WTC11 (cell line): ENCODE results near the gene ACBD7. TPM values are rescaled to one million over a fixed set of nuclear protein-coding genes. Genes with fewer than 3 reads are reported as not detected.

ENCODE experiments used
- ATF3 ChIP-seq: sonication (generic); formaldehyde crosslinking; conservative IDR thresholded peaks from 2 replicates; pipeline ENCODE4 v1.8.1; 2022; ENCODE audit warnings: mild to moderate bottlenecking, missing genetic modification reagents
- ESRRA ChIP-seq: sonication (generic); formaldehyde crosslinking; IDR thresholded peaks from 2 replicates; pipeline ENCODE4 v1.8.1; 2022; ENCODE audit warnings: mild to moderate bottlenecking, missing genetic modification reagents, borderline replicate concordance
- FOXP1 ChIP-seq: sonication (generic); formaldehyde crosslinking; IDR thresholded peaks from 2 replicates; pipeline ENCODE4 v1.8.0; 2022; ENCODE audit warnings: missing genetic modification reagents, mild to moderate bottlenecking, moderate library complexity, borderline replicate concordance
- FOXP4 ChIP-seq: sonication (generic); formaldehyde crosslinking; IDR thresholded peaks from 2 replicates; pipeline ENCODE4 v1.8.0; 2022; ENCODE audit warnings: mild to moderate bottlenecking, missing genetic modification reagents
- GABPB1 ChIP-seq: sonication (generic); formaldehyde crosslinking; IDR thresholded peaks from 2 replicates; pipeline ENCODE4 v1.8.1; 2023; ENCODE audit warnings: mild to moderate bottlenecking, missing genetic modification reagents
- IRF2 ChIP-seq: sonication (generic); formaldehyde crosslinking; IDR thresholded peaks from 2 replicates; pipeline ENCODE4 v1.8.0; 2022; ENCODE audit warnings: low read depth, missing genetic modification reagents, borderline replicate concordance
- JAZF1 ChIP-seq: fragments of 250-450 bp; sonication (Bioruptor Pico); IDR thresholded peaks from 2 replicates; pipeline ENCODE4 v1.9.0; 2021; ENCODE audit warnings: moderate library complexity, mild to moderate bottlenecking, inconsistent platforms
- KAT7 ChIP-seq: sonication (generic); formaldehyde crosslinking; IDR thresholded peaks from 2 replicates; pipeline ENCODE4 v1.8.1; 2023; ENCODE audit warnings: missing genetic modification reagents, mild to moderate bottlenecking, borderline replicate concordance
- MXD4 ChIP-seq: fragments of 250-450 bp; sonication (Bioruptor Pico); IDR thresholded peaks from 2 replicates; pipeline ENCODE4 v1.8.0; 2021; ENCODE audit warnings: mild to moderate bottlenecking, moderate library complexity, borderline replicate concordance
- NR1H2 ChIP-seq: sonication (generic); formaldehyde crosslinking; IDR thresholded peaks from 2 replicates; pipeline ENCODE4 v1.9.0; 2021; ENCODE audit warnings: mild to moderate bottlenecking, moderate library complexity, missing genetic modification reagents
- PRDM15 ChIP-seq: sonication (generic); formaldehyde crosslinking; IDR thresholded peaks from 2 replicates; pipeline ENCODE4 v1.8.0; 2022; ENCODE audit warnings: missing genetic modification reagents
- PREB ChIP-seq: sonication (generic); formaldehyde crosslinking; IDR thresholded peaks from 2 replicates; pipeline ENCODE4 v1.8.1; 2022; ENCODE audit warnings: mild to moderate bottlenecking, missing genetic modification reagents, moderate library complexity, borderline replicate concordance
- SMAD3 ChIP-seq: sonication (generic); formaldehyde crosslinking; IDR thresholded peaks from 2 replicates; pipeline ENCODE4 v1.8.0; 2022; ENCODE audit warnings: missing genetic modification reagents, mild to moderate bottlenecking, borderline replicate concordance
- SOX15 ChIP-seq: fragments of 250-450 bp; sonication (Bioruptor Pico); IDR thresholded peaks from 2 replicates; pipeline ENCODE4 v1.9.0; 2021; ENCODE audit warnings: mild to moderate bottlenecking
- TCF7 ChIP-seq: sonication (generic); formaldehyde crosslinking; IDR thresholded peaks from 2 replicates; pipeline ENCODE4 v1.8.0; 2022; ENCODE audit warnings: mild to moderate bottlenecking, low read depth, missing genetic modification reagents, moderate library complexity
- USF1 ChIP-seq: sonication (generic); formaldehyde crosslinking; IDR thresholded peaks from 2 replicates; pipeline ENCODE4 v1.8.0; 2022; ENCODE audit warnings: mild to moderate bottlenecking, missing genetic modification reagents
- ZBTB21 ChIP-seq: sonication (generic); formaldehyde crosslinking; IDR thresholded peaks from 2 replicates; pipeline ENCODE4 v1.8.1; 2023; ENCODE audit warnings: mild to moderate bottlenecking, missing genetic modification reagents, borderline replicate concordance
- ZNF317 ChIP-seq: sonication (generic); formaldehyde crosslinking; IDR thresholded peaks from 2 replicates; pipeline ENCODE4 v1.8.1; 2023; ENCODE audit warnings: low read depth, mild to moderate bottlenecking, moderate library complexity, missing genetic modification reagents, borderline replicate concordance
- ZNF416 ChIP-seq: fragments of 250-450 bp; sonication (Bioruptor Pico); IDR thresholded peaks from 2 replicates; pipeline ENCODE4 v1.9.0; 2021; ENCODE audit warnings: mild to moderate bottlenecking, inconsistent platforms
- total RNA-seq: library from RNA; stranded (reverse); gene quantifications from 3 replicates; pipeline ENCODE4 v1.2.3, GENCODE V29; 2021
- TF ChIP-seq, protein P1 (sequence below): sonication (generic); formaldehyde crosslinking; IDR thresholded peaks from 2 replicates; pipeline ENCODE4 v1.8.1; 2023; ENCODE audit warnings: mild to moderate bottlenecking, missing genetic modification reagents, moderate library complexity
- TF ChIP-seq, protein P2 (sequence below): sonication (generic); formaldehyde crosslinking; IDR thresholded peaks from 2 replicates; pipeline ENCODE4 v1.8.1; 2023; ENCODE audit warnings: mild to moderate bottlenecking, missing genetic modification reagents, moderate library complexity
- TF ChIP-seq, protein P3 (sequence below): fragments of 250-450 bp; sonication (Bioruptor Pico); conservative IDR thresholded peaks from 2 replicates; pipeline ENCODE4 v1.9.0; 2021; ENCODE audit warnings: mild to moderate bottlenecking

The ACBD7 gene
- total RNA-seq, 1 experiment from 2014 or later, result 10.0 TPM

- TF ChIP-seq FOXP4 (CRISPR knock-in tag), result peak; percentile 32; the same call in 1 of the 2 replicates
- TF ChIP-seq ZNF317 (CRISPR knock-in tag), result 0 out of 2 replicates have a peak, but pooled peaks have one; percentile 40
- TF ChIP-seq, protein P1, sequence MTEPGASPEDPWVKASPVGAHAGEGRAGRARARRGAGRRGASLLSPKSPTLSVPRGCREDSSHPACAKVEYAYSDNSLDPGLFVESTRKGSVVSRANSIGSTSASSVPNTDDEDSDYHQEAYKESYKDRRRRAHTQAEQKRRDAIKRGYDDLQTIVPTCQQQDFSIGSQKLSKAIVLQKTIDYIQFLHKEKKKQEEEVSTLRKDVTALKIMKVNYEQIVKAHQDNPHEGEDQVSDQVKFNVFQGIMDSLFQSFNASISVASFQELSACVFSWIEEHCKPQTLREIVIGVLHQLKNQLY, result peak; percentile 9; the same call in 1 of the 2 replicates
- TF ChIP-seq ATF3, result no peak
- TF ChIP-seq TCF7 (CRISPR knock-in tag), result 0 out of 2 replicates have a peak, but pooled peaks have one; percentile 37
- peak; percentile 87 for TF ChIP-seq FOXP1 (CRISPR knock-in tag)
- TF ChIP-seq ESRRA (CRISPR knock-in tag), result peak; percentile 76; the same call in 1 of the 2 replicates
- no peak for TF ChIP-seq IRF2 (CRISPR knock-in tag)
- TF ChIP-seq ZBTB21 (CRISPR knock-in tag), result peak; percentile 81; the same call in 1 of the 2 replicates
- peak; percentile 65 for TF ChIP-seq GABPB1 (CRISPR knock-in tag)
- peak; percentile 75 for TF ChIP-seq PRDM15 (CRISPR knock-in tag)
- TF ChIP-seq PREB (CRISPR knock-in tag), result peak; percentile 75; the same call in 1 of the 2 replicates
- TF ChIP-seq, protein P2, sequence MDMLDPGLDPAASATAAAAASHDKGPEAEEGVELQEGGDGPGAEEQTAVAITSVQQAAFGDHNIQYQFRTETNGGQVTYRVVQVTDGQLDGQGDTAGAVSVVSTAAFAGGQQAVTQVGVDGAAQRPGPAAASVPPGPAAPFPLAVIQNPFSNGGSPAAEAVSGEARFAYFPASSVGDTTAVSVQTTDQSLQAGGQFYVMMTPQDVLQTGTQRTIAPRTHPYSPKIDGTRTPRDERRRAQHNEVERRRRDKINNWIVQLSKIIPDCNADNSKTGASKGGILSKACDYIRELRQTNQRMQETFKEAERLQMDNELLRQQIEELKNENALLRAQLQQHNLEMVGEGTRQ, result peak; percentile 77
- peak; percentile 80 for TF ChIP-seq SMAD3
- no peak for TF ChIP-seq MXD4
- peak; percentile 67; the same call in 1 of the 2 replicates for TF ChIP-seq USF1 (CRISPR knock-in tag)
- TF ChIP-seq ZNF416 (CRISPR knock-in tag), result no peak
- no peak for TF ChIP-seq JAZF1 (CRISPR knock-in tag)
- TF ChIP-seq NR1H2 (CRISPR knock-in tag), result 0 out of 2 replicates have a peak, but pooled peaks have one; percentile 25
- TF ChIP-seq, protein P3, sequence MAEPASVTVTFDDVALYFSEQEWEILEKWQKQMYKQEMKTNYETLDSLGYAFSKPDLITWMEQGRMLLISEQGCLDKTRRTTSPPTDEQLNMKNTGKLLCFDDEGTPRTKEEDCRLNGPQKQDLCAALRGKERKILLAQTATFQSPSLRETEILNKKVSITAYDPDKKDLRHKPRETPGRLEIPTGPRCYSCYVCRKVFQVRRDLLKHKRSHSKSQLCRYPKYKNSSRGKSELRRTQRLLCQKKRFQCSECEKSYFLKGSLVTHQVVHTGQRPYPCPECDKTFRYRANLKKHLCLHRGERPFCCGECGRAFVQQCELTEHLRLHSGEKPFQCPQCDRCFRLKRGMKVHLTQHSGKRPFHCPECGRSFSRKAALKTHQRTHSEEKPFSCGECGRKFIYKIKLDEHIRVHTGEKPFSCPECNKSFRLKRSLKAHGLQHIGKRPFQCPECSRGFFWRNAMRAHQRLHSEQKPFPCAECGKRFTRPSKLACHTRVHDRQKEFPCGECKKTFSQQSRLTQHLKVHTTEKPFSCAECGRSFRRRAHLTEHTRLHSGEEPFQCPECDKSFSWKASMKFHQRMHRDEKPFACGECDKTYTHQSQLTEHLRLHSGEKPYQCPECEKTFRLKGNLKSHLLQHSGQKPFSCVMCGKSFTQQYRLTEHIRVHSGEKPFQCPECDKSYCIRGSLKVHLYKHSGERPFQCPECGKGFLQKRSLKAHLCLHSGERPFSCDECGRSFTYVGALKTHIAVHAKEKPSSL (CRISPR knock-in tag), result no peak
- TF ChIP-seq SOX15, result no peak
- TF ChIP-seq KAT7 (CRISPR knock-in tag), result 0 out of 2 replicates have a peak, but pooled peaks have one; percentile 79
Observed at GRCh38 chr10:15097011-15097812, 8.6 kb upstream of the ACBD7 start, which contains the start of gene RPP38 (continued).
